ENCODE data around the gene DYNC2LI1.

The DYNC2LI1 gene

DNA sequence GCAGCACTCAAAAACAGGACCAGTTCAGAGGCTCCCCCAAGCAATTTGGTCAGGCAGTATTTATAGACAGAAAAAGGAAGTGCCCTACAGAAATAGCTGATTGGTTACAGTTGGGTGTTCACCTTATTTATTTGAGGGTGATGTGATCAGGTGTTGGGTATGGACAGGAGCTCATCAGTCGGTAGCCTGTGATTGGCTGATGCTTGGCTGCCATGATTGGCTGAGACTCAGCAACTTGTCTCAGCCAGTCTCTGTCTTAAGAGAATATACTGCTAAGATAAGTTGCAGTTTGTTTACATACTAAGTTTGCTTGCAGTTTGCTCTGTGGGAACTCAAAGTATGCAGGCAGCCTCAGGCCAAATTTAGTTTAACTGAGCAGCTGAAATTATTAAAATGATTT is 74.4 kb downstream of the DYNC2LI1 start:
- TF ChIP-seq TAF1 (IDR thresholded peaks at IDR 0.05; ENCODE audit: low read depth) = no peak
- no peak for TF ChIP-seq MAX (IDR thresholded peaks at IDR 0.05)
- no peak for TF ChIP-seq YY1 (IDR thresholded peaks at IDR 0.05; ENCODE audit: low read depth)
- TF ChIP-seq EP300 (IDR thresholded peaks at IDR 0.05; ENCODE audit: borderline replicate concordance) = no peak
- TF ChIP-seq, protein P1, sequence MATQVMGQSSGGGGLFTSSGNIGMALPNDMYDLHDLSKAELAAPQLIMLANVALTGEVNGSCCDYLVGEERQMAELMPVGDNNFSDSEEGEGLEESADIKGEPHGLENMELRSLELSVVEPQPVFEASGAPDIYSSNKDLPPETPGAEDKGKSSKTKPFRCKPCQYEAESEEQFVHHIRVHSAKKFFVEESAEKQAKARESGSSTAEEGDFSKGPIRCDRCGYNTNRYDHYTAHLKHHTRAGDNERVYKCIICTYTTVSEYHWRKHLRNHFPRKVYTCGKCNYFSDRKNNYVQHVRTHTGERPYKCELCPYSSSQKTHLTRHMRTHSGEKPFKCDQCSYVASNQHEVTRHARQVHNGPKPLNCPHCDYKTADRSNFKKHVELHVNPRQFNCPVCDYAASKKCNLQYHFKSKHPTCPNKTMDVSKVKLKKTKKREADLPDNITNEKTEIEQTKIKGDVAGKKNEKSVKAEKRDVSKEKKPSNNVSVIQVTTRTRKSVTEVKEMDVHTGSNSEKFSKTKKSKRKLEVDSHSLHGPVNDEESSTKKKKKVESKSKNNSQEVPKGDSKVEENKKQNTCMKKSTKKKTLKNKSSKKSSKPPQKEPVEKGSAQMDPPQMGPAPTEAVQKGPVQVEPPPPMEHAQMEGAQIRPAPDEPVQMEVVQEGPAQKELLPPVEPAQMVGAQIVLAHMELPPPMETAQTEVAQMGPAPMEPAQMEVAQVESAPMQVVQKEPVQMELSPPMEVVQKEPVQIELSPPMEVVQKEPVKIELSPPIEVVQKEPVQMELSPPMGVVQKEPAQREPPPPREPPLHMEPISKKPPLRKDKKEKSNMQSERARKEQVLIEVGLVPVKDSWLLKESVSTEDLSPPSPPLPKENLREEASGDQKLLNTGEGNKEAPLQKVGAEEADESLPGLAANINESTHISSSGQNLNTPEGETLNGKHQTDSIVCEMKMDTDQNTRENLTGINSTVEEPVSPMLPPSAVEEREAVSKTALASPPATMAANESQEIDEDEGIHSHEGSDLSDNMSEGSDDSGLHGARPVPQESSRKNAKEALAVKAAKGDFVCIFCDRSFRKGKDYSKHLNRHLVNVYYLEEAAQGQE (IDR thresholded peaks at IDR 0.05; ENCODE audit: low read depth) = no peak
- no peak for TF ChIP-seq TEAD4 (IDR thresholded peaks at IDR 0.05)
- no peak for TF ChIP-seq ZBTB7A (IDR thresholded peaks at IDR 0.05; ENCODE audit: low read depth)
- TF ChIP-seq TCF12 (IDR thresholded peaks at IDR 0.05; ENCODE audit: low read depth) = no peak
- no peak for TF ChIP-seq CREB1 (IDR thresholded peaks at IDR 0.05; ENCODE audit: low read depth)
- TF ChIP-seq USF1 (IDR thresholded peaks at IDR 0.05) = no peak
- no peak for TF ChIP-seq CEBPB (IDR thresholded peaks at IDR 0.05)
- no peak for TF ChIP-seq EGR1 (IDR thresholded peaks at IDR 0.05)
- no peak for TF ChIP-seq FOXM1 (IDR thresholded peaks at IDR 0.05; ENCODE audit: borderline replicate concordance, low read depth)
- no peak for TF ChIP-seq RAD21 (IDR thresholded peaks at IDR 0.05; ENCODE audit: low read depth)
- TF ChIP-seq NFIC (IDR thresholded peaks at IDR 0.05) = no peak

- TF ChIP-seq YY1 (IDR thresholded peaks at IDR 0.05; ENCODE audit: low read depth) (no peak), TAF1 (IDR thresholded peaks at IDR 0.05; ENCODE audit: low read depth) (no peak), EP300 (IDR thresholded peaks at IDR 0.05; ENCODE audit: borderline replicate concordance) (no peak), CEBPB (IDR thresholded peaks at IDR 0.05) (no peak), FOXM1 (IDR thresholded peaks at IDR 0.05; ENCODE audit: borderline replicate concordance, low read depth) (no peak), EGR1 (IDR thresholded peaks at IDR 0.05) (no peak), TEAD4 (IDR thresholded peaks at IDR 0.05) (no peak), MAX (IDR thresholded peaks at IDR 0.05) (no peak)
- TF ChIP-seq, protein P1 (IDR thresholded peaks at IDR 0.05; ENCODE audit: low read depth) = no peak
Measured at GRCh38 chr2:43851011-43851980, 77.5 kb downstream of the DYNC2LI1 start.

DNA sequence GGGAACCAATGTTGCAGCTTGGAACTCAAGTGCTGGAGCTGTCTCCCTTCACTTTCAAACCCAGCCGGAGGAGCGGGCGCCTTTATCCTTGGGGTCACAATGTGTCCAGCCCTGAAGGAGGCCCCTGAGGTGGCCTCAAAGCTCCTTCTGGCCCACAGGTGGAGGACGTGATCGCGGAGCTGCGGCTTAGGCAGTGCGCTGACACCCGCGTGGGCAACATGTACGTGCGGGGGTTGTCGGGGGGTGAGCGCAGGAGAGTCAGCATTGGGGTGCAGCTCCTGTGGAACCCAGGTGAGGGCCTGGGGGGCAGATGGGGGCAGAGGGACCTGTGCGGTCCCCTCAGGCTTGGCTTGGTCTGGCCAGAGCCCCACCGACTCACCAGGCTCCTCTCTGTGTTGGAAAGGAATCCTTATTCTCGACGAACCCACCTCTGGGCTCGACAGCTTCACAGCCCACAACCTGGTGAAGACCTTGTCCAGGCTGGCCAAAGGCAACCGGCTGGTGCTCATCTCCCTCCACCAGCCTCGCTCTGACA is 78.4 kb downstream of the DYNC2LI1 start:
- TF ChIP-seq CEBPB (IDR thresholded peaks at IDR 0.05) (no peak), EGR1 (IDR thresholded peaks at IDR 0.05) (no peak), TCF12 (IDR thresholded peaks at IDR 0.05; ENCODE audit: low read depth) (no peak), YY1 (IDR thresholded peaks at IDR 0.05; ENCODE audit: low read depth) (no peak), RAD21 (IDR thresholded peaks at IDR 0.05; ENCODE audit: low read depth) (no peak), TEAD4 (IDR thresholded peaks at IDR 0.05) (no peak), ZBTB7A (IDR thresholded peaks at IDR 0.05; ENCODE audit: low read depth) (no peak), TAF1 (IDR thresholded peaks at IDR 0.05; ENCODE audit: low read depth) (no peak), FOXM1 (IDR thresholded peaks at IDR 0.05; ENCODE audit: borderline replicate concordance, low read depth) (no peak), USF1 (IDR thresholded peaks at IDR 0.05) (no peak), EP300 (IDR thresholded peaks at IDR 0.05; ENCODE audit: borderline replicate concordance) (no peak), MAX (IDR thresholded peaks at IDR 0.05) (no peak), NFIC (IDR thresholded peaks at IDR 0.05) (no peak)
- TF ChIP-seq, protein P1 (IDR thresholded peaks at IDR 0.05; ENCODE audit: low read depth) = no peak
